WI38 (cell line): ENCODE data around the gene TMEM243.
A peak's percentile ranks its signal among the peaks of the same experiment; 100 is the strongest.

Source experiments
- H3K4me3 ChIP-seq: 2 replicates; pipeline ENCODE4 v1.5.1; 2011; ENCODE audit warnings: low read depth, mild to moderate bottlenecking, control low read depth, low read length
- CTCF ChIP-seq: IDR thresholded peaks from 2 replicates; pipeline ENCODE4 v1.5.1; 2012; ENCODE audit warnings: low read depth, mild to moderate bottlenecking, control low read depth, low read length

TMEM243 gene

GRCh38 chr7:87231258-87231657, 11.7 kb upstream of the TMEM243 start:
- H3K4me3 ChIP-seq = no peak overlapping the region
- no peak for TF ChIP-seq CTCF

GRCh38 chr7:87226495-87226894, 7.0 kb upstream of the TMEM243 start:
- TF ChIP-seq CTCF = no peak

GRCh38 chr7:87225696-87226095, 6.2 kb upstream of the TMEM243 start:
- no peak for TF ChIP-seq CTCF
- H3K4me3 ChIP-seq = no peak overlapping the region

More at GRCh38 chr7:87226495-87226894, 7.0 kb upstream of the TMEM243 start:
- H3K4me3 ChIP-seq = no peak overlapping the region

GRCh38 chr7:87223666-87224065, 4.1 kb upstream of the TMEM243 start:
- H3K4me3 ChIP-seq = no peak overlapping the region
- TF ChIP-seq CTCF = no peak

- TF ChIP-seq CTCF = no peak
- H3K4me3 ChIP-seq = peak overlapping the region; percentile 89
Observed at GRCh38 chr7:87220734-87221215, 1.2 kb upstream of the TMEM243 start.

GRCh38 chr7:87220026-87220733, 648 bp upstream of the TMEM243 start:
- TF ChIP-seq CTCF = no peak
- peak overlapping the region; percentile 89 for H3K4me3 ChIP-seq

GRCh38 chr7:87218796-87219544, 562 bp downstream of the TMEM243 start:
- TF ChIP-seq CTCF = no peak

More at GRCh38 chr7:87218796-87219544, 562 bp downstream of the TMEM243 start:
- H3K4me3 ChIP-seq = peak overlapping the region; percentile 89
